GM12878 (cell line): ENCODE data around the gene AP1B1. TPM values are rescaled to one million over a fixed set of nuclear protein-coding genes. Genes with fewer than 3 reads are reported as not detected.

Source experiments
- ATAC-seq: fragments of 200-7000 bp; cut with Tn5 transposase; 3 replicates; pipeline ENCODE4 v1.9.1; 2020; ENCODE audit warnings: mild to moderate bottlenecking, moderate library complexity
- BruUV-seq: library from RNA; stranded (reverse); fragments of 400-500 nt; replicated peaks from 2 replicates; lab custom pipeline; 2021; lab: Mats Ljungman, UMichigan
- CTCF ChIA-PET: fragments of 300-600 bp; sonication (Branson Sonifier 250); formaldehyde crosslinking; extraction: SDS; loops from one replicate; lab custom pipeline; 2021; ENCODE audit warnings: inconsistent platforms; lab: Yijun Ruan, JAX
- POLR2A ChIA-PET: fragments of 350-600 bp; formaldehyde crosslinking; extraction: SDS; loops from one replicate; lab custom pipeline; 2021; ENCODE audit warnings: inconsistent platforms; lab: Charles Lee
- RAD21 ChIA-PET: fragments of 300-600 bp; sonication (Branson Sonifier 250); formaldehyde crosslinking; loops from one replicate; lab custom pipeline; 2023; ENCODE audit warnings: antibody characterized with exemption; ENCODE audit not compliant: unreplicated experiment; lab: Charles Lee
- SMC1A ChIA-PET: fragments of 300-600 bp; sonication (Branson Sonifier 250); formaldehyde crosslinking; loops from one replicate; lab custom pipeline; 2023; ENCODE audit not compliant: unreplicated experiment, uncharacterized antibody; lab: Charles Lee
- DNase-seq: peaks from one replicate; pipeline ENCODE4 v3.0.0-alpha.2; 2011; ENCODE audit warnings: low read depth, low spot score
- FAIRE-seq: peaks from 3 replicates; lab custom pipeline; 2011; peaks lifted over from hg19 to GRCh38; lab: Jason Lieb, UNC
- H2AFZ ChIP-seq: 2 replicates; pipeline ENCODE4 v1.6.0; 2011; ENCODE audit warnings: low read depth, low read length, control low read depth; ENCODE audit not compliant: control insufficient read depth
- H3K27ac ChIP-seq: 2 replicates; pipeline ENCODE4 v1.5.1; 2011; ENCODE audit warnings: control low read depth; ENCODE audit not compliant: control insufficient read depth, insufficient read depth
- H3K27me3 ChIP-seq, 2 experiments: replicated peaks in 1 of 2; 2 replicates each; pipeline versions ENCODE4 v1.6.0 to v1.6.1; 2011; ENCODE audit warnings: low read length in 1 of 2; ENCODE audit not compliant: control insufficient read depth in 2 of 2, insufficient read depth in 2 of 2
- H3K36me3 ChIP-seq, 2 experiments: 2 replicates each; pipeline ENCODE4 v1.5.1; 2011; ENCODE audit warnings: low read length in 1 of 2; ENCODE audit not compliant: control insufficient read depth in 2 of 2, insufficient read depth in 2 of 2
- H3K4me1 ChIP-seq: 2 replicates; pipeline ENCODE4 v1.6.1; 2011; ENCODE audit warnings: mild to moderate bottlenecking, low read length, moderate library complexity, mixed read lengths; ENCODE audit not compliant: control insufficient read depth, insufficient read depth
- H3K4me2 ChIP-seq: 2 replicates; pipeline ENCODE4 v1.6.0; 2011; ENCODE audit warnings: control low read depth; ENCODE audit not compliant: control insufficient read depth, insufficient read depth
- H3K4me3 ChIP-seq: fragments of 200-600 bp; sonication (generic); 2 replicates; pipeline ENCODE4 v1.5.1; 2016
- H3K79me2 ChIP-seq: 2 replicates; pipeline ENCODE4 v1.6.0; 2011; ENCODE audit warnings: low read length; ENCODE audit not compliant: control insufficient read depth, insufficient read depth
- H3K9ac ChIP-seq: 2 replicates; pipeline ENCODE4 v1.8.0; 2011; ENCODE audit warnings: low read length, control low read depth, mixed read lengths; ENCODE audit not compliant: control insufficient read depth, insufficient read depth
- H3K9me3 ChIP-seq: replicated peaks from 3 replicates; pipeline ENCODE4 v1.5.1; 2011; ENCODE audit warnings: mild to moderate bottlenecking, low read length; ENCODE audit not compliant: control insufficient read depth, insufficient read depth
- H4K20me1 ChIP-seq: 2 replicates; pipeline ENCODE4 v1.6.0; 2011; ENCODE audit not compliant: control insufficient read depth, insufficient read depth
- BACH1 ChIP-seq: fragments of 450-650 bp; IDR thresholded peaks from 2 replicates; pipeline ENCODE4 v1.6.1; 2017; ENCODE audit warnings: mild to moderate bottlenecking, borderline replicate concordance
- BMI1 ChIP-seq: fragments of 450-650 bp; IDR thresholded peaks from 2 replicates; pipeline ENCODE4 v1.6.1; 2016; ENCODE audit warnings: mild to moderate bottlenecking, moderate library complexity, borderline replicate concordance
- CREM ChIP-seq: IDR thresholded peaks from 2 replicates; pipeline ENCODE4 v1.6.1; 2014; ENCODE audit warnings: antibody characterized with exemption, low read depth
- DPF2 ChIP-seq: fragments of 450-650 bp; IDR thresholded peaks from 2 replicates; pipeline ENCODE4 v1.6.1; 2017; ENCODE audit warnings: mild to moderate bottlenecking
- HDAC2 ChIP-seq: fragments of 200-600 bp; sonication (generic); IDR thresholded peaks from 2 replicates; pipeline ENCODE4 v1.6.1; 2017
- IKZF1 ChIP-seq: fragments of 450-650 bp; conservative IDR thresholded peaks from 2 replicates; pipeline ENCODE4 v1.6.1; 2017; ENCODE audit warnings: antibody characterized with exemption, mild to moderate bottlenecking
- KAT2A ChIP-seq: conservative IDR thresholded peaks from 2 replicates; pipeline ENCODE4 v1.6.1; 2011; ENCODE audit warnings: low read depth, low read length; ENCODE audit not compliant: control insufficient read depth
- MYB ChIP-seq: fragments of 150-350 bp; IDR thresholded peaks from 2 replicates; pipeline ENCODE4 v1.6.1; 2014; ENCODE audit warnings: mild to moderate bottlenecking, low read depth, low read length, borderline replicate concordance
- NFIC ChIP-seq: IDR thresholded peaks from 2 replicates; pipeline ENCODE4 v1.6.1; 2012; ENCODE audit warnings: low read depth, mild to moderate bottlenecking, inconsistent platforms, low read length, moderate library complexity
- NR2C1 ChIP-seq: fragments of 450-650 bp; IDR thresholded peaks from 2 replicates; pipeline ENCODE4 v1.6.1; 2017; ENCODE audit warnings: antibody characterized with exemption, mild to moderate bottlenecking, moderate library complexity
- RB1 ChIP-seq: fragments of 450-650 bp; formaldehyde crosslinking; IDR thresholded peaks from 2 replicates; pipeline ENCODE4 v1.6.1; 2017; ENCODE audit warnings: mild to moderate bottlenecking, borderline replicate concordance
- SIN3A ChIP-seq: IDR thresholded peaks from 2 replicates; pipeline ENCODE4 v1.6.1; 2012; ENCODE audit warnings: low read depth, low read length, improper control_type of control experiment
- SPI1 ChIP-seq: IDR thresholded peaks from 2 replicates; pipeline ENCODE4 v1.6.1; 2011; ENCODE audit warnings: low read depth, mild to moderate bottlenecking, low read length, moderate library complexity, borderline replicate concordance; ENCODE audit not compliant: insufficient read depth
- ZNF24 ChIP-seq: fragments of 450-650 bp; IDR thresholded peaks from 2 replicates; pipeline ENCODE4 v1.6.1; 2017; ENCODE audit warnings: antibody characterized with exemption, mild to moderate bottlenecking
- ZSCAN29 ChIP-seq: fragments of 450-650 bp; IDR thresholded peaks from 2 replicates; pipeline ENCODE4 v1.6.1; 2017; ENCODE audit warnings: mild to moderate bottlenecking, moderate library complexity
- WGBS: methylation state at CpG from one replicate; pipeline ENCODE4 v1.1.6; 2016; ENCODE audit warnings: low lambda C conversion rate; ENCODE audit not compliant: insufficient replicate concordance, insufficient coverage; ENCODE audit errors: missing lambda C conversion rate; 5-methylcytosine and 5-hydroxymethylcytosine counted together
- in situ Hi-C: fragments of 300-500 bp; cut with MboI; formaldehyde crosslinking; loops from 9 replicates; pipeline ENCODE4 v1.14.3; 2018; ENCODE audit warnings: mixed read lengths
- intact Hi-C: fragments of 100-400 bp; cut with micrococcal nuclease; formaldehyde crosslinking; loops from one replicate; pipeline ENCODE4 v1.14.2; 2022; ENCODE audit not compliant: unreplicated experiment
- polyA plus RNA-seq, 11 experiments: library from polyadenylated mRNA; depleted of rRNA in 4 of 11; unstranded in 6 of 11; stranded (reverse) in 5 of 11; fragments of >200 nt; fragmentation: Nextera tagmentation in 4 of 11; fragmentation: Illumina TruSeq in 1 of 11; extraction: Ambion mirVana in 4 of 11; extraction: Trizol in 1 of 11; gene quantifications; 1 replicate in 1 of 11; 2 replicates in 10 of 11; pipeline versions ENCODE4 v1.2.1 to v1.2.3, GENCODE V29; 2011 to 2016; ENCODE audit warnings: inconsistent platforms in 2 of 11, missing spikeins in 2 of 11, low read depth in 1 of 11
- total RNA-seq, 4 experiments: library from RNA; depleted of rRNA in 3 of 4; stranded (reverse); fragments of >200 nt in 3 of 4; fragmentation: Illumina TruSeq in 1 of 4; extraction: Trizol in 1 of 4; gene quantifications; 2 replicates each; pipeline versions ENCODE4 v1.2.1 to v1.2.3, GENCODE V29; 2013 to 2021
- TF ChIP-seq, protein P1 (sequence below), 3 experiments: IDR thresholded peaks in 2 of 3; conservative IDR thresholded peaks in 1 of 3; 2 replicates each; pipeline ENCODE4 v1.5.1; 2011; ENCODE audit warnings: low read depth in 3 of 3, low read length in 3 of 3, mild to moderate bottlenecking in 3 of 3, control low read depth in 2 of 3, moderate library complexity in 2 of 3, inconsistent platforms in 1 of 3, mixed read lengths in 1 of 3; ENCODE audit not compliant: control insufficient read depth in 2 of 3, insufficient read depth in 1 of 3; ENCODE audit errors: extremely low read depth in 1 of 3
- TF ChIP-seq, protein P2 (sequence below): fragments of 450-650 bp; IDR thresholded peaks from 2 replicates; pipeline ENCODE4 v1.6.1; 2017; ENCODE audit warnings: antibody characterized with exemption, mild to moderate bottlenecking, moderate library complexity
- TF ChIP-seq, protein P3 (sequence below): fragments of 150-350 bp; IDR thresholded peaks from 2 replicates; pipeline ENCODE4 v1.6.1; 2014; ENCODE audit warnings: mild to moderate bottlenecking, low read depth, low read length

Gene AP1B1
- total and polyA plus RNA-seq, 10 of the 15 experiments (the other 5 are each of a cell fraction or from before 2014, with no cell fraction given) = 2.1 to 98.6 (median 57.8) TPM

DNA sequence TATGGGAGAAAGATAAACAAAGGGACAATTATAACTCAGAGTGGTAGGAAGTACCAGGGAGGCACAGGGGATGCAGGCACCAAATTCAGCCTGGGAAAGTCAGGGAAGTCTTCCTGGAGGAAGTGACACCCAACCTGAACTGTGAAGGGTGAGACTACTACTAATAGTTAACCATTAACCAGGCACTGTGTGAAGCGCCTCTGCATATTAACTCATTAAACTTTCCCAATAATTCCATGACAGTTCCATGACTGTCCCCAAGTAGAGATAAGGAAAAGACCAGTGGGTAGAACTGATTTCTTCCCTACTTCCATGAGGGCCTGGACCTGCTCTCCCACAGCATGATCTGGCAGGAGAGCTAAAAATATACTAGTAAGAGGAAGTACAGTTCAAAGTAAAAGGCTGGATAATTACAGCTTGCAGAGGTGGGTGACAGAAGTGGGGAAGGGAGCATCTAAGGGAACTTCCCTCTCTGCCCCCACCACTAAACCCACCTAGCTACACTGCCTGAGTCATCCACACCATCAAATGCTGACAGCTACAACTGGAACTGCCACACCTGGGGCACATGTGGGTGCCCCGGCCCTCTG lies 4.7 kb upstream of the AP1B1 start (continued):
- TF ChIP-seq IKZF1 = peak; percentile 91

DNA sequence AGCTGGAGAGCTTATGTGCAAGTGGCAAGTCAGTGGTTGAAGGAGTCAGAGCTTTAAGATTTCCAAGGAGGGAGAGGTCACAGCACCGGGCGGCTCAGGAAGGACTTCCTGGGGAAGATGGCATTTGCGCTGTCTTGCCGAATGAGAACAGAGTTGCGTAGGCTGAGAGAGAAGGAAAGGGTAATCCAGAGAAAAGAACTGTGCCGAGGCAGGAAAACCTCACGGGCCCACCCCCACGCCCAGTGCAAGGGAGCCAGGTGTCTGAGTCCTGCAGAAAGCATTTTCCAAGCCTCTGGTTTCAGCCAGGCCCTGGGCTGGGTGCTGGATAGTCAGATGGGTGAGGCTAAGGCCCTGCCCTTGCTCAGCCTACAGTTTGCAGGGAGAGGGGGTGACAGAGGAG lies 3.2 kb upstream of the AP1B1 start:
- intact Hi-C loops (no loop called here), in situ Hi-C loops (loop anchor here (10.0 kb wide), 1 partner anchor 693 kb away; the partner anchor contains the start of gene HORMAD2)
- ChIA-PET CTCF (interaction anchor here (1.4 to 1.7 kb wide), 2 partner anchors 10 to 162 kb away, joined by 3 read pairs; partner anchors contain the start of gene THOC5), POLR2A (no interaction called here), RAD21 (interaction anchor here (0.6 to 1.5 kb wide), 2 partner anchors 133 to 206 kb away, joined by 4 read pairs; no protein-coding TSS in a partner anchor), SMC1A (no interaction called here)
- no peaks in the 10 kb centered on the region for H3K36me3 ChIP-seq
- no peak overlapping the region for H2AFZ ChIP-seq
- FAIRE-seq (no peak), ATAC-seq (no peak), DNase-seq (no peak)
- WGBS = 83% methylated on average over 8 of the region's 8 CpGs
- no peak overlapping the region for H3K4me3 ChIP-seq
- H4K20me1 ChIP-seq = no peaks in the 10 kb centered on the region
- H3K27me3 ChIP-seq = no peaks in the 10 kb centered on the region
- no peak overlapping the region for H3K27ac ChIP-seq
- no TSS peak for BruUV-seq
- H3K4me1 ChIP-seq = peaks cover 20% of the 10 kb centered on the region
- H3K9ac ChIP-seq = no peak overlapping the region
- peaks cover 21% of the 10 kb centered on the region for H3K79me2 ChIP-seq
- H3K9me3 ChIP-seq = no peaks in the 10 kb centered on the region
- H3K4me2 ChIP-seq = no peak overlapping the region
- TF ChIP-seq, protein P1, sequence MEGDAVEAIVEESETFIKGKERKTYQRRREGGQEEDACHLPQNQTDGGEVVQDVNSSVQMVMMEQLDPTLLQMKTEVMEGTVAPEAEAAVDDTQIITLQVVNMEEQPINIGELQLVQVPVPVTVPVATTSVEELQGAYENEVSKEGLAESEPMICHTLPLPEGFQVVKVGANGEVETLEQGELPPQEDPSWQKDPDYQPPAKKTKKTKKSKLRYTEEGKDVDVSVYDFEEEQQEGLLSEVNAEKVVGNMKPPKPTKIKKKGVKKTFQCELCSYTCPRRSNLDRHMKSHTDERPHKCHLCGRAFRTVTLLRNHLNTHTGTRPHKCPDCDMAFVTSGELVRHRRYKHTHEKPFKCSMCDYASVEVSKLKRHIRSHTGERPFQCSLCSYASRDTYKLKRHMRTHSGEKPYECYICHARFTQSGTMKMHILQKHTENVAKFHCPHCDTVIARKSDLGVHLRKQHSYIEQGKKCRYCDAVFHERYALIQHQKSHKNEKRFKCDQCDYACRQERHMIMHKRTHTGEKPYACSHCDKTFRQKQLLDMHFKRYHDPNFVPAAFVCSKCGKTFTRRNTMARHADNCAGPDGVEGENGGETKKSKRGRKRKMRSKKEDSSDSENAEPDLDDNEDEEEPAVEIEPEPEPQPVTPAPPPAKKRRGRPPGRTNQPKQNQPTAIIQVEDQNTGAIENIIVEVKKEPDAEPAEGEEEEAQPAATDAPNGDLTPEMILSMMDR (IDR thresholded peaks at IDR 0.05 in 2 of 3, conservative IDR thresholded peaks at IDR 0.05 in 1 of 3; ENCODE audit: control insufficient read depth in 2 of 3, extremely low read depth in 1 of 3, insufficient read depth in 1 of 3, low read depth in 3 of 3, low read length in 3 of 3) = no peak
- TF ChIP-seq DPF2 = no peak
- no peak for TF ChIP-seq RB1
- TF ChIP-seq NFIC = no peak
- TF ChIP-seq ZNF24 = no peak
- no peak for TF ChIP-seq NR2C1
- TF ChIP-seq SPI1 = no peak
- no peak for TF ChIP-seq CREM
- TF ChIP-seq, protein P2, sequence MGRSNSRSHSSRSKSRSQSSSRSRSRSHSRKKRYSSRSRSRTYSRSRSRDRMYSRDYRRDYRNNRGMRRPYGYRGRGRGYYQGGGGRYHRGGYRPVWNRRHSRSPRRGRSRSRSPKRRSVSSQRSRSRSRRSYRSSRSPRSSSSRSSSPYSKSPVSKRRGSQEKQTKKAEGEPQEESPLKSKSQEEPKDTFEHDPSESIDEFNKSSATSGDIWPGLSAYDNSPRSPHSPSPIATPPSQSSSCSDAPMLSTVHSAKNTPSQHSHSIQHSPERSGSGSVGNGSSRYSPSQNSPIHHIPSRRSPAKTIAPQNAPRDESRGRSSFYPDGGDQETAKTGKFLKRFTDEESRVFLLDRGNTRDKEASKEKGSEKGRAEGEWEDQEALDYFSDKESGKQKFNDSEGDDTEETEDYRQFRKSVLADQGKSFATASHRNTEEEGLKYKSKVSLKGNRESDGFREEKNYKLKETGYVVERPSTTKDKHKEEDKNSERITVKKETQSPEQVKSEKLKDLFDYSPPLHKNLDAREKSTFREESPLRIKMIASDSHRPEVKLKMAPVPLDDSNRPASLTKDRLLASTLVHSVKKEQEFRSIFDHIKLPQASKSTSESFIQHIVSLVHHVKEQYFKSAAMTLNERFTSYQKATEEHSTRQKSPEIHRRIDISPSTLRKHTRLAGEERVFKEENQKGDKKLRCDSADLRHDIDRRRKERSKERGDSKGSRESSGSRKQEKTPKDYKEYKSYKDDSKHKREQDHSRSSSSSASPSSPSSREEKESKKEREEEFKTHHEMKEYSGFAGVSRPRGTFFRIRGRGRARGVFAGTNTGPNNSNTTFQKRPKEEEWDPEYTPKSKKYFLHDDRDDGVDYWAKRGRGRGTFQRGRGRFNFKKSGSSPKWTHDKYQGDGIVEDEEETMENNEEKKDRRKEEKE = no peak
- TF ChIP-seq, protein P3, sequence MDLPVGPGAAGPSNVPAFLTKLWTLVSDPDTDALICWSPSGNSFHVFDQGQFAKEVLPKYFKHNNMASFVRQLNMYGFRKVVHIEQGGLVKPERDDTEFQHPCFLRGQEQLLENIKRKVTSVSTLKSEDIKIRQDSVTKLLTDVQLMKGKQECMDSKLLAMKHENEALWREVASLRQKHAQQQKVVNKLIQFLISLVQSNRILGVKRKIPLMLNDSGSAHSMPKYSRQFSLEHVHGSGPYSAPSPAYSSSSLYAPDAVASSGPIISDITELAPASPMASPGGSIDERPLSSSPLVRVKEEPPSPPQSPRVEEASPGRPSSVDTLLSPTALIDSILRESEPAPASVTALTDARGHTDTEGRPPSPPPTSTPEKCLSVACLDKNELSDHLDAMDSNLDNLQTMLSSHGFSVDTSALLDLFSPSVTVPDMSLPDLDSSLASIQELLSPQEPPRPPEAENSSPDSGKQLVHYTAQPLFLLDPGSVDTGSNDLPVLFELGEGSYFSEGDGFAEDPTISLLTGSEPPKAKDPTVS = no peak
- TF ChIP-seq BMI1 = no peak
- TF ChIP-seq HDAC2 = no peak
- TF ChIP-seq MYB = no peak
- no peak for TF ChIP-seq KAT2A
- no peak for TF ChIP-seq BACH1
- no peak for TF ChIP-seq ZSCAN29
- no peak for TF ChIP-seq SIN3A
